Thyroid gland (tissue), 4 donors: ENCODE measurements around the gene RELL1. TPM values are rescaled to one million over a fixed set of nuclear protein-coding genes. Genes with fewer than 3 reads are reported as not detected.

ENCODE experiments used
- DNase-seq, 2 donors: peaks; one replicate each; pipeline ENCODE4 v3.0.0-alpha.2; 2019
- H3K27ac ChIP-seq, 3 donors: fragments of 200-600 bp; sonication (generic); 1 replicate in 2 of 3; 2 replicates in 1 of 3; pipeline ENCODE4 v1.5.1; 2016 to 2019; ENCODE audit warnings: mild to moderate bottlenecking in 1 of 3, moderate library complexity in 1 of 3
- H3K27me3 ChIP-seq: fragments of 200-600 bp; sonication (generic); one replicate; pipeline ENCODE4 v1.5.1; 2019
- H3K36me3 ChIP-seq, 2 donors: fragments of 200-600 bp; sonication (generic); one replicate each; pipeline ENCODE4 v1.5.1; 2016 to 2019
- H3K4me1 ChIP-seq, 2 donors: fragments of 200-600 bp; sonication (generic); one replicate each; pipeline ENCODE4 v1.5.1; 2017 to 2019
- H3K4me3 ChIP-seq, 3 donors: fragments of 200-600 bp; sonication (generic); replicated peaks in 1 of 3; 1 replicate in 2 of 3; 2 replicates in 1 of 3; pipeline ENCODE4 v1.5.1; 2016; ENCODE audit warnings: mild to moderate bottlenecking in 1 of 3
- H3K9me3 ChIP-seq: fragments of 200-600 bp; sonication (generic); one replicate; pipeline ENCODE4 v1.5.1; 2017
- POLR2A ChIP-seq, 2 donors: fragments of 450-650 bp; IDR thresholded peaks; one replicate each; pipeline ENCODE4 v1.6.1; 2017; ENCODE audit warnings: antibody characterized with exemption in 2 of 2, mild to moderate bottlenecking in 2 of 2, moderate library complexity in 1 of 2
- WGBS, 2 donors: methylation state at CpG; one replicate each; pipeline ENCODE4 v1.1.5; 2017; 5-methylcytosine and 5-hydroxymethylcytosine counted together
- intact Hi-C: fragments of 100-400 bp; cut with DNase I; formaldehyde crosslinking; loops from one replicate; pipeline ENCODE4 v1.15.1; 2023
- total RNA-seq, 4 donors: library from RNA; depleted of rRNA; stranded (reverse); fragments of >200 nt; gene quantifications; one replicate each; pipeline ENCODE4 v1.2.3, GENCODE V29; 2016
- TF ChIP-seq, protein P1 (sequence below), 6 experiments: fragments of 200-600 bp in 3 of 6; fragments of 450-650 bp in 3 of 6; sonication (generic) in 3 of 6; IDR thresholded peaks; one replicate each; pipeline ENCODE4 v1.5.1; 2016 to 2019; ENCODE audit warnings: antibody characterized with exemption in 6 of 6, mild to moderate bottlenecking in 2 of 6, inconsistent platforms in 1 of 6, moderate library complexity in 1 of 6

Gene RELL1
- total RNA-seq, 4 donors from 2014 or later, result 105 to 123 (median 116) TPM

DNA sequence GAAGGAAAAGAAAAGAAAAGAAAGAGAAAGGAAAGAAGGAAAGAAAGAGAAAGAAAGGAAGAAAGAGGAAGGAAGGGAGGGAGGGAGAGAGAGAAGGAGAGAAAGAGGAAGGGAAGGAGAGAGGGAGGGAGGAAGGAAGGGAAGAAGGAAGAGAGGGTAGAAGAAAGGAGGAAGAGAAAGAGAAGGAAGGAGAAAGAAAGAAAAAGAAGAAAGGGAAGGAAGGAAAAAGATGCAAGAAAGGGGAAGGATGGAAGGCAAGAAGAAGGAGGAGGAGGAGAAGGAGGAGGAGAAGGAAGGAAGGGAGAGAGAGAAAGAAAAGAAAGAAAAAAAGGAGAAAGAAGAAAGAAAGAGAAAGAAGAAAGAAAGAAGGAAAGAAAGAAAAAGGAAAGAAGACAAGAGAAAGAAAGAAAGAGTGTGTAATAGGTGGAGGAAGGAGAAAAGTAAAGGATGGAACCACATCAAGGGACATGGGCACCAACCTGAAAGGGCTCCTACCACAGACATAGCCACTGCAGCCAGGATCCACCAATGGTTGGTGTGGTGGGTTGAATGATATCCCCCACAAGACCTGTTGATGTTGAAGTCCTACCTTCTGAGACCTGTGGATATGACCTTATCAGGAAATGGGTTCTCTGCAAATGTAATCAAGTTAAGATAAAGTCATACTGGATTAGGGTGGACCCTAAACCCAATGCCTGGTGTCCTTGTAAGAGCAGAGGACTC lies 80.2 kb downstream of the RELL1 start:
- DNase-seq, result no peak
- H3K4me1 ChIP-seq, result peaks cover 0 to 6% of the 10 kb centered on the region in 2 donors
- intact Hi-C loops, result loop anchor here (10.0 kb wide), 2 partner anchors 79 to 429 kb away; partner anchors contain the start of gene RELL1
- no peaks in the 10 kb centered on the region for H3K9me3 ChIP-seq
- no peak overlapping the region for H3K27ac ChIP-seq
- no peaks in the 10 kb centered on the region for H3K36me3 ChIP-seq
- TF ChIP-seq, protein P1, sequence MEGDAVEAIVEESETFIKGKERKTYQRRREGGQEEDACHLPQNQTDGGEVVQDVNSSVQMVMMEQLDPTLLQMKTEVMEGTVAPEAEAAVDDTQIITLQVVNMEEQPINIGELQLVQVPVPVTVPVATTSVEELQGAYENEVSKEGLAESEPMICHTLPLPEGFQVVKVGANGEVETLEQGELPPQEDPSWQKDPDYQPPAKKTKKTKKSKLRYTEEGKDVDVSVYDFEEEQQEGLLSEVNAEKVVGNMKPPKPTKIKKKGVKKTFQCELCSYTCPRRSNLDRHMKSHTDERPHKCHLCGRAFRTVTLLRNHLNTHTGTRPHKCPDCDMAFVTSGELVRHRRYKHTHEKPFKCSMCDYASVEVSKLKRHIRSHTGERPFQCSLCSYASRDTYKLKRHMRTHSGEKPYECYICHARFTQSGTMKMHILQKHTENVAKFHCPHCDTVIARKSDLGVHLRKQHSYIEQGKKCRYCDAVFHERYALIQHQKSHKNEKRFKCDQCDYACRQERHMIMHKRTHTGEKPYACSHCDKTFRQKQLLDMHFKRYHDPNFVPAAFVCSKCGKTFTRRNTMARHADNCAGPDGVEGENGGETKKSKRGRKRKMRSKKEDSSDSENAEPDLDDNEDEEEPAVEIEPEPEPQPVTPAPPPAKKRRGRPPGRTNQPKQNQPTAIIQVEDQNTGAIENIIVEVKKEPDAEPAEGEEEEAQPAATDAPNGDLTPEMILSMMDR (IDR thresholded peaks at IDR 0.05), result no peak
- no peak for TF ChIP-seq POLR2A (IDR thresholded peaks at IDR 0.05)
- H3K4me3 ChIP-seq, result no peak overlapping the region
- H3K27me3 ChIP-seq, result no peaks in the 10 kb centered on the region

DNA sequence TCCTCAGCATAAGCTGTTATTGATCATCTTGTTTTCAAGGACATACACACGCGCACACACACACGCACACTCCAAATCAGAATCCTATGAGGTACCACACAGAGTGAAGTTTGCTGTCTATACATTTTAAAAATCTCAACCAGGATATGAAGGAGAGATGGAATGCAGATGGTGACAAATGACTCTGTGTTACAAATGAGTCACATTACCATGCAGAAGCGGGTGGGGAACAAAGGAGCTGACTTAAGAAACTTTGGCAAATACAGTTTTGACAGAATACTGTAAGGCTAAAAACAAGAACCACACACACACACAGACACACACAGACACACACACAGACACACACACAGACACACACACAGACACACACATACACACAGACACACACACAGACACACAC lies 81.7 kb downstream of the RELL1 start:
- DNase-seq, result no peak

DNA sequence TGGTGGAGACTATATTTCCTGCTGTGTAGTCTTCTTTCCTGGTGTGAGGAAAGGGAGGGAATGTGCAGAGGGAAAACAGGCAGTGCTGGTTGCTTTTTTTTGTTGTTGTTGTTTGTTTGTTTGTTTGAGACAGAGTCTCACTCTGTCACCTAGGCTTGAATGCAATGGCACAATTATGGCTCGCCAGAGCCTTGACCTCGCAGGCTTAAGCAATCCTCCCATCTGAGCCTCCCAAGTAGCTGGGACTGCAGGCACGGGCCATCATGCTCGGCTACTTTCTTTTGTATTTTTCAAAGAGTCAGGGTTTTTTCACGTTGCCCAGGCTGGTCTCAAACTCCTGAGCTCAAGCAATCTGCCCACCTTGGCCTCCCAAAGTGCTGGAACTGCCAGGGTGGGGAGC lies 82.5 kb downstream of the RELL1 start:
- DNase-seq, result no peak
- no peak overlapping the region for H3K27ac ChIP-seq
- intact Hi-C loops, result loop anchor here (2.0 to 10.0 kb wide), 3 partner anchors 81 to 431 kb away; partner anchors contain the start of gene RELL1
- peaks cover 0 to 6% of the 10 kb centered on the region in 2 donors for H3K4me1 ChIP-seq
- H3K27me3 ChIP-seq, result no peaks in the 10 kb centered on the region
- H3K4me3 ChIP-seq, result no peak overlapping the region
- H3K36me3 ChIP-seq, result no peaks in the 10 kb centered on the region
- no peaks in the 10 kb centered on the region for H3K9me3 ChIP-seq
- TF ChIP-seq, protein P1 (IDR thresholded peaks at IDR 0.05), result no peak
- TF ChIP-seq POLR2A (IDR thresholded peaks at IDR 0.05), result no peak
- whole genome bisulfite sequencing, 2 donors, result 86 to 88% methylated on average over 5 of the region's 5 CpGs

More for the DNA sequence above, 81.7 kb downstream of the RELL1 start:
- Histone ChIP-seq H3K27me3 (no peaks in the 10 kb centered on the region), H3K9me3 (no peaks in the 10 kb centered on the region), H3K27ac (no peak overlapping the region), H3K4me1 (peaks cover 0 to 6% of the 10 kb centered on the region in 2 donors), H3K36me3 (no peaks in the 10 kb centered on the region), H3K4me3 (no peak overlapping the region)
- intact Hi-C loops, result loop anchor here (10.0 kb wide), 2 partner anchors 80 to 430 kb away; partner anchors contain the start of gene RELL1
- no peak for TF ChIP-seq POLR2A (IDR thresholded peaks at IDR 0.05)
- TF ChIP-seq, protein P1 (IDR thresholded peaks at IDR 0.05), result no peak
- 94 to 95% methylated on average over 4 of the region's 4 CpGs for WGBS, 2 donors

DNA sequence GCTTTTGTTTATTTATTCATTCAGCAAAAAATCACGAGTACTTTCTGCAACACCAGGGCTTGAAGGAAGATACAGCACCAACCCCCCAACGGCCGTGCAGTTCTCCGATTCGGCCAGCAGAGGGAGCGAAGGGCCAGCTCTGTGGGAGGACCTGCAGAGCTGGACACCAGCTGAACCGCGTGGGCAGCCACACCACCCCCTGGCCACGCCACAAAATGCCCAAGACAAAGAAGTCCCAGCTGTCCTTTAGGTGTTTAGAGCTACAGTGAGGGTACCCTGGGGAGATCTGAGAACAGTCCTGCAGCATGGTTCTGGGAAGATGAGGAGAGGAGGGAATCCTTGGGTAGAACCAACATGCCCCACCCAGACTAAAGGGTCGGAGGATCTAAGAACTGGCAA lies 83.1 kb downstream of the RELL1 start:
- DNase-seq, result peak; percentile 83 to 87
- 9% methylated on average over 8 to 10 of the region's 10 CpGs for WGBS, 2 donors
- H3K9me3 ChIP-seq, result no peaks in the 10 kb centered on the region
- H3K4me3 ChIP-seq, result no peak overlapping the region
- no peaks in the 10 kb centered on the region for H3K36me3 ChIP-seq
- peaks cover 0 to 6% of the 10 kb centered on the region in 2 donors for H3K4me1 ChIP-seq
- intact Hi-C loops, result loop anchor here (2.0 to 10.0 kb wide), 3 partner anchors 82 to 432 kb away; partner anchors contain the start of gene RELL1
- no peak overlapping the region for H3K27ac ChIP-seq
- H3K27me3 ChIP-seq, result no peaks in the 10 kb centered on the region
- TF ChIP-seq, protein P1 (IDR thresholded peaks at IDR 0.05), result peak; percentile 96 to 99 (median 98)
- no peak for TF ChIP-seq POLR2A (IDR thresholded peaks at IDR 0.05)

DNA sequence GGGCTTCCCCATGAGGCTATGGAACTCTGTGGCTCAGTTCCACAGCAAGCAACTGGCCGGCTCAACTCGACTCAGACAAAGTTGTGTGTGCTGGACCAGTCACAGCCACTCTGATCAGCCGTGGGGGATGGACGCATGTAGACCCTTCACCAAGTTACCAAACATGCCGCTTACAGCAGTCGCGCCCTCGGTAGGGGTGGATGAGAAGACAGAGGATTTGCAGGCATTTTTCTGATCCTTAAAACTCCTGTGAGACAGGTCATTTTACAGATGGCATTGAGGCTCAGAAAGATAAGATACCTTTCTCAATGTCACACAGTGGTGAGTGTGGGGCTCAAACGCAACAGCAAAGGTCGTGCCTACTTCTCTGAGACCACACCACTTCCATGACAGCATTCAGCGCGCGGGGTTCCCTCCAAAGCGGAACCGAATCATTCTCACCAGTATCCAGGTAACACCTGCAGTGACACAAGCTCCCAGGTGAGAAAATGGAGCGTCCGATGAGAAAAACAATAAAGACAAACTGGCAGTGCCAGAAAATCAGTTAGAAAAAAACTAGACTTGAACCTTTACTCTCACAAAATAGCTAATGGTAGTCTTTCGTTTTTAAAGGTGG lies 83.6 kb downstream of the RELL1 start:
- TF ChIP-seq POLR2A (IDR thresholded peaks at IDR 0.05), result no peak
- TF ChIP-seq, protein P1 (IDR thresholded peaks at IDR 0.05), result no peak
- 66 to 69% methylated on average over 18 of the region's 18 CpGs for WGBS, 2 donors
- Histone ChIP-seq H3K4me3 (no peak overlapping the region), H3K36me3 (no peaks in the 10 kb centered on the region), H3K27me3 (no peaks in the 10 kb centered on the region), H3K9me3 (no peaks in the 10 kb centered on the region), H3K27ac (no peak overlapping the region), H3K4me1 (peaks cover 0 to 6% of the 10 kb centered on the region in 2 donors)
- intact Hi-C loops, result loop anchor here (2.0 to 10.0 kb wide), 3 partner anchors 82 to 432 kb away; partner anchors contain the start of gene RELL1
- DNase-seq, result no peak
